Esophagus (tissue), 2 donors: ENCODE measurements around the gene NEXMIF. TPM values are rescaled to one million over a fixed set of nuclear protein-coding genes. Genes with fewer than 3 reads are reported as not detected.
"Not testable (repeated sequence)": the region's sequence is repeated elsewhere in the genome, so short reads cannot be mapped to it uniquely, and the experiment has no call there.

Experiments used
- H3K27ac ChIP-seq, 2 donors: one replicate each; pipeline ENCODE4 v1.5.1; 2013; ENCODE audit warnings: low read depth in 2 of 2, mild to moderate bottlenecking in 2 of 2, inconsistent platforms in 1 of 2, low read length in 1 of 2, moderate library complexity in 1 of 2
- H3K27me3 ChIP-seq, 2 donors: one replicate each; pipeline ENCODE4 v1.6.1; 2013; ENCODE audit warnings: low read length in 2 of 2, control low read depth in 1 of 2, mild to moderate bottlenecking in 1 of 2; ENCODE audit not compliant: insufficient read depth in 2 of 2, control insufficient read depth in 1 of 2
- H3K36me3 ChIP-seq, 2 donors: one replicate each; pipeline ENCODE4 v1.6.1; 2013; ENCODE audit warnings: low read length in 1 of 2; ENCODE audit not compliant: control insufficient read depth in 2 of 2, insufficient read depth in 2 of 2
- H3K4me1 ChIP-seq, 2 donors: one replicate each; pipeline ENCODE4 v1.6.1; 2013; ENCODE audit warnings: low read length in 1 of 2; ENCODE audit not compliant: control insufficient read depth in 2 of 2, insufficient read depth in 2 of 2
- H3K4me3 ChIP-seq, 2 donors: one replicate each; pipeline ENCODE4 v1.5.1; 2013; ENCODE audit warnings: low read length in 2 of 2, mild to moderate bottlenecking in 2 of 2, low read depth in 1 of 2, moderate library complexity in 1 of 2
- H3K9me3 ChIP-seq, 2 donors: one replicate each; pipeline ENCODE4 v1.6.1; 2013; ENCODE audit warnings: mild to moderate bottlenecking in 2 of 2, low read depth in 1 of 2, low read length in 1 of 2, moderate library complexity in 1 of 2; ENCODE audit not compliant: control insufficient read depth in 2 of 2, insufficient read depth in 1 of 2
- WGBS, 2 donors: extraction: QIAGEN DNeasy Blood & Tissue Kit; methylation state at CpG; one replicate each; pipeline ENCODE4 v1.1.7; 2013; 5-methylcytosine and 5-hydroxymethylcytosine counted together
- polyA plus RNA-seq, 2 donors: library from polyadenylated mRNA; stranded (reverse); fragments of 200-250 nt; gene quantifications; one replicate each; pipeline ENCODE4 v1.2.3, GENCODE V29; 2013
- donor health status: healthy with polysubstance abuse.
- donor health status: Bipolar disorder and iron deficiency.

The NEXMIF gene
- polyA plus RNA-seq, 2 donors: 0.04 to 0.14 TPM

DNA sequence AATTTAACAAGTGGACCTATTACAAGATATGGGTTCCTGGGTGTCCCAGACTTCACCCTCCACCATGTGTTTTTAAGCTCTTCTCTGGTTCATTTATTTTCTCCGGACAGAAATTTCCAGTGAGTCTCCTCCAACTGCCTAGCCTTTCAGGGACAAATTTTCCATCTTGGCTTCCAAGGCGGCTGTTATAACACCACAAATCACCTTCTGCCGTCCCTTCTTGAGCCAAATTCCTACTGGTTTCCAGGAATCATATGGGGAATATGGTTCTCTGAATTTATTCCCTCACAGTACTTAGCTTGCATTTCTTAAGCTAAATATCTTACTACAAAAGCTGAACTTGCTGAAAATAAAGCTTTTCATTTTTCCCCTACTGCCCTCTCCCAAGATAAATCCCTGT is 18.8 kb downstream of the NEXMIF start:
- H3K27me3 ChIP-seq: no peaks in the 10 kb centered on the region
- no peaks in the 10 kb centered on the region for H3K9me3 ChIP-seq
- no peak overlapping the region for H3K4me3 ChIP-seq
- H3K4me1 ChIP-seq: no peaks in the 10 kb centered on the region
- H3K36me3 ChIP-seq: no peaks in the 10 kb centered on the region
- H3K27ac ChIP-seq: no peak overlapping the region
- 74 to 77% methylated on average over 3 of the region's 3 CpGs for WGBS, 2 donors

DNA sequence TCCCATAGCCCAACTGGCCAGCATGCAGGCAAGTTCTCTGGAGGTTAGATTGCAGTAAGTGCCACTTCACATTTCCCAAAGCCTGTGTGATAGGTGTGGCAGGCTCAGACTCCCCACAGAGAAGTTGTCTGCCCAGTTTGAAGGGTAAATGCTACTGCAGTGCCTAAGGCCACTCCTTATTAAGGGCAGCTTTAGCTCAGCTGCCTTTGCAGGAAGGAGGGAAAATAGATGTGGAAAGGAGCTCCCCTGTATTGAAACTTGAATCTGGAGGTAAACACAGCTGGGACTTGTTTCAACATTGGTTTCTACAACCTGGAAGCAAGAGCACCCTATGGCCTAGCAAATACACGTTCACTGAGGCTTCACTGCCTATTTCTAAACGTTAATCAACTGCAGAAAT is 22.4 kb downstream of the NEXMIF start:
- 10 to 16% methylated on average over 2 of the region's 2 CpGs for WGBS, 2 donors
- H3K4me3 ChIP-seq: no peak overlapping the region

DNA sequence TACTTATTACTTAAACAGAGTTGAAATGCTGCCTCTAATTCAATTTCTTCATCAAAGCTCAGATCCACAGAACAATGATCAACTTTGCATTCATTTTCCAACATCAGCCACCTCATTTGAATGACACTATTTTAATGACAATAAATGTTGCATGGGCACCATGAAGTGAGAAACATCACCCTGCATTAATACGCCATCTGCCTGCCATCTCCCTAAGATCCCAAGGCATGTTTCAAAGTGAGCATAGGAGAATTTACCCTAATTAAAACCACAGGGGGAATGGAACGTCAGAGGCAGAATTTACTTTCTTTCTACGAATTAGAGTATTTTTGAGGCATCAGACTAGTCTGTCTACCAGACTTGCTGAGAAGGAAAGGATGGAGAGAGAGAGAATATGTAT is 32.7 kb downstream of the NEXMIF start:
- no peaks in the 10 kb centered on the region for H3K4me1 ChIP-seq

More for the DNA sequence above, 22.4 kb downstream of the NEXMIF start:
- Histone ChIP-seq H3K27me3 (no peaks in the 10 kb centered on the region), H3K9me3 (no peaks in the 10 kb centered on the region), H3K27ac (no peak overlapping the region), H3K4me1 (no peaks in the 10 kb centered on the region), H3K36me3 (no peaks in the 10 kb centered on the region)

DNA sequence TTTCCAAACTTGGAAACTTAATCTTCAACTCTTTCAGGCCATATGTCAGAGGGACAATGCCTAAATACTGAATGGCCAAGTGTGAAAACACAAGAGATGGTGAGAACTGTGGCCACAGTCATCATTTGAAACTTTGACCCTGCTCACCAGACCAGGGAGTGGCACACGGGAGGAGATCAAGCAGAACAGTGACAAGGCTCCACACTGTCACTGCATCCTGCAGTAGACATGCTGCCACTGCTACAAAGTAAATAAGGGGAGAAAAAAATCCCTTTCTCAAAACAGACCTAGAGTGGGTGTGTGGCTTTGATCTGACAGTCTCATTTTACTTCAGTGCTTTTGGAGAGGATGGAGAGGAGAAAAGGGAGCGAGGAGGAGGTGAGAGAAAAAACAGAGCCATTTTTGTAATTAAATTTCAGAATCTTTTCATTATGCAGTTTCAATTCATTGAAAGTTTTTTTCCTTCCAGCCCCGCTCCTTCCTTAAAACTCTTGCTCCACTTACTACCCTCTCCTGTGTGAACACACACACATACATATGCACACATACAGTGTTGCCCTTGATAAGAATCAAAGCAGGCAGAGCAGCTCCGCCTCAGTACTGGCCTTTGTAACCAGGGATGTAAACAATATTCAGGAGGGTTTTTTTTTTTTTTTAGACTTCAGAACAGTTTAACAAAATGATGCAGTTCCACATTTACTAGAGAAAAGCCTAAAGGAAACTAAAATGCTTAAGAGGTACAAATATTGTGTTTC is 34.4 kb downstream of the NEXMIF start:
- Histone ChIP-seq H3K27ac (no peak overlapping the region), H3K9me3 (no peaks in the 10 kb centered on the region), H3K4me1 (no peaks in the 10 kb centered on the region), H3K4me3 (no peak overlapping the region), H3K36me3 (no peaks in the 10 kb centered on the region), H3K27me3 (no peaks in the 10 kb centered on the region)
- 41 to 57% methylated on average over 4 of the region's 4 CpGs for WGBS, 2 donors

More for the DNA sequence above, 32.7 kb downstream of the NEXMIF start:
- Histone ChIP-seq H3K27me3 (no peaks in the 10 kb centered on the region), H3K4me3 (no peak overlapping the region), H3K36me3 (no peaks in the 10 kb centered on the region), H3K27ac (no peak overlapping the region), H3K9me3 (no peaks in the 10 kb centered on the region)
- 69 to 88% methylated on average over 3 of the region's 3 CpGs for WGBS, 2 donors

DNA sequence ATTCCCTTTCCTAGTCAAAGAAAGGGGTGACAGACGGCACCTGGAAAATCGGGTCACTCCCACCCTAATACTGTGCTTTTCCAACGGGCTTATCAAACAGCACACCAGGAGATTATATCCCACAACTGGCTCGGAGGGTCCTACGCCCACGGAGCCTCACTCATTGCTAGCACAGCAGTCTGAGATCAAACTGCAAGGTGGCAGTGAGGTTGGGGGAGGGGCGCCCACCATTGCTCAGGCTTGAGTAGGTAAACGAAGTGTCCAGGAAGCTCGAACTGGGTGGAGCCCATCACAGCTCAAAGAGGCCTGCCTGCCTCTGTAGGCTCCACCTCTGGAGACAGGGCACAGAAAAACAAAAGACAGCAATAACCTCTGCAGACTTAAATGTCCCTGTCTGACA is 42.9 kb downstream of the NEXMIF start:
- not testable (repeated sequence) for H3K27me3 ChIP-seq, H3K4me1 ChIP-seq, H3K9me3 ChIP-seq, H3K27ac ChIP-seq, H3K36me3 ChIP-seq, H3K4me3 ChIP-seq
- WGBS, 2 donors: 88% methylated on average over 8 to 9 of the region's 9 CpGs

DNA sequence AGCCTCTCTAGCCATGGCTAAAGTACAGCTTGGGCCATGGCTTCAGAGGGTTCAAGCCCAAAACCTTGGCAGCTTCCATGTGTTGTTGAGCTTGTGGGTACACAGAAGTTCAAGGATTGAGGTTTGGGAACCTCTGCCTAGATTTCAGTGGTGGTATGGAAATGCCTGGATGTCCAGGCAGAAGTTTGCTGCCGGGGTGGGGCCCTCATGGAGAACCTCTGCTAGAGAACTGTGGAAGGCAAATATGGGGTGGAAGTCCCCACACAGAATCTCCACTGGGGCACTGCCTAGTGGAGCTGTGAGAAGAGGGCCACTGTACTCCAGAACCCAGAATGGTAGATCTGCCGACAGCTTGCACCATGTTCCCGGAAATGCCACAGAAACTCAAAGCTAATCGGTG is 59.5 kb downstream of the NEXMIF start:
- no peaks in the 10 kb centered on the region for H3K27me3 ChIP-seq
- no peak overlapping the region for H3K27ac ChIP-seq
- 92 to 95% methylated on average over 4 of the region's 4 CpGs for WGBS, 2 donors
- H3K4me1 ChIP-seq: no peaks in the 10 kb centered on the region
- no peaks in the 10 kb centered on the region for H3K36me3 ChIP-seq
- H3K4me3 ChIP-seq: no peak overlapping the region
- peaks cover 0 to 8% of the 10 kb centered on the region in 2 donors for H3K9me3 ChIP-seq

DNA sequence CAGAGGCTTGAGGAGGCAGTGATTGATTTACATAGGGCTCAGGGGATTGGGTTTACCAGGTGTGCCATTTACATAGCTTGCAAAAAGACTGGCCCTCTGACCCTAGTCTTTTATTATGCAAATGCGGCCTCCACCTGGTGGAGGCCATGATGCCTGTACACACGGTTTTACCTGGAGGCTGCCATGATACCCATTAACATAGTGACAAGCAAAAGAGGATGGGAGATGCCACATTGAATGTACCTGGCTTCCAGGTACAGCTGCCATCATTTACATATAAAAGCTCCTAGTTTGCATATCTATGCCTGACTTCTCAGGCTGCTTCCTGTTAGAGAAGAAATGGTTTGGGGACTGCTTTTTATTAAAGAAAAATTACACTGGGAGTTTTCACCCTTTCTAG is 72.0 kb downstream of the NEXMIF start:
- H3K36me3 ChIP-seq: no peaks in the 10 kb centered on the region
- no peak overlapping the region for H3K27ac ChIP-seq
- H3K4me3 ChIP-seq: no peak overlapping the region
- WGBS, 2 donors: 60 to 81% methylated on average over 2 of the region's 2 CpGs
- H3K27me3 ChIP-seq: no peaks in the 10 kb centered on the region
- H3K9me3 ChIP-seq: peaks cover 4 to 12% of the 10 kb centered on the region in 2 donors
- H3K4me1 ChIP-seq: no peaks in the 10 kb centered on the region

DNA sequence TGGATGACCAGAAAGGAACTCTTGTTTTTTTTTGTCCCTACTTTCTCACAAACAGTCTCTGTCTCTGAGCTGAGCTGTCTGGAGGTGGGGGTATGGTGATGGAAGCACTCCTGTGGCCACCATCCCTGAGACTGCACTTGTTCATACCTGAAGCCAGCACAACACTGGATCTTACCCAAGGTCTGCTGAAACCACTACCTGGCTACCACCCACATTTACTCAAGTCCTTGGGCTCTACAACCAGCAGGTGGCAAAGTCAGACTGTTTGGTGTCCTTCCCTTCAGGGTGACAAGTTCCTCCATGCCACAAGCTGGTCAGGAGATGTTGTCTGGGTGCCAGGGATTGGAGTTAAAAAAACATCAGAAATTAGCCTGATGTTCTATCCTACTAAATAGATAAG is 89.7 kb downstream of the NEXMIF start:
- Histone ChIP-seq H3K27ac (no peak overlapping the region), H3K4me3 (no peak overlapping the region), H3K27me3 (no peaks in the 10 kb centered on the region), H3K4me1 (no peaks in the 10 kb centered on the region), H3K36me3 (no peaks in the 10 kb centered on the region), H3K9me3 (no peaks in the 10 kb centered on the region)

DNA sequence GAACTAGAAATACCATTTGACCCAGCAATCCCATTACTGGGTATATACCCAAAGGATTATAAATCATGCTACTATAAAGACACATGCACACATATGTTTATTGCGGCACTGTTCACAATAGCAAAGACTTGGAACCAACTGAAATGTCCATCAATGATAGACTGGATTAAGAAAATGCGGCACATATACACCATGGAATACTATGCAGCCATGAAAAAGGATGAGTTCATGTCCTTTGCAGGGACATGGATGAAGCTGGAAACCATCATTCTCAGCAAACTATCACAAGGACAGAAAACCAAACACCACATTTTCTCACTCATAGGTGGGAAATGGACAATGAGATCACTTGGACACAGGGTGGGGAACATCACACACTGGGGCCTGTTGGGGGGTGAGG is 105.5 kb downstream of the NEXMIF start:
- 85 to 95% methylated on average over 2 of the region's 2 CpGs for WGBS, 2 donors
- not testable (repeated sequence) for H3K36me3 ChIP-seq

DNA sequence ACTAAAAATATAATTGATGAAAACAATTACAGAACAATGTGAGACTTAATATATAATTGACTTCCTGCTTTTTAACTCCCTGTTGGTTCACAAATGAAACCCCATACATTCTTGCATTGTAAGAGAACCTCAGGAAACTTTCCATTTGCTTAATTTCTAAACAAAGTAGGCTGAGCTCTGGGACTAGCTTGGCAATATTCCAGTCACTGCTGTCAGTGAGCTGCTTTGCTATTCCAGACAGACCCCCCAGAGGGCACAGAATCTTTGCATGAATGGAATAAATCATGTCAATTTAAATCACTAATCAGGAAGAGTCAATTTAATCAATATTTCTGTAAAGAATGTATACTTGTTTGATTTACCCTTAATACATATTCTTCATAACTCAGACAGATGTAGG is 110.6 kb downstream of the NEXMIF start:
- H3K4me3 ChIP-seq: no peak overlapping the region
- H3K27ac ChIP-seq: no peak overlapping the region
- no peaks in the 10 kb centered on the region for H3K36me3 ChIP-seq
- no peaks in the 10 kb centered on the region for H3K9me3 ChIP-seq
- H3K27me3 ChIP-seq: no peaks in the 10 kb centered on the region
- no peaks in the 10 kb centered on the region for H3K4me1 ChIP-seq

More for the DNA sequence above, 105.5 kb downstream of the NEXMIF start:
- H3K4me3 ChIP-seq, H3K27me3 ChIP-seq, H3K9me3 ChIP-seq, H3K27ac ChIP-seq, H3K4me1 ChIP-seq: not testable (repeated sequence)
